ENCODE data around the gene DNPH1.

The DNPH1 gene

DNA sequence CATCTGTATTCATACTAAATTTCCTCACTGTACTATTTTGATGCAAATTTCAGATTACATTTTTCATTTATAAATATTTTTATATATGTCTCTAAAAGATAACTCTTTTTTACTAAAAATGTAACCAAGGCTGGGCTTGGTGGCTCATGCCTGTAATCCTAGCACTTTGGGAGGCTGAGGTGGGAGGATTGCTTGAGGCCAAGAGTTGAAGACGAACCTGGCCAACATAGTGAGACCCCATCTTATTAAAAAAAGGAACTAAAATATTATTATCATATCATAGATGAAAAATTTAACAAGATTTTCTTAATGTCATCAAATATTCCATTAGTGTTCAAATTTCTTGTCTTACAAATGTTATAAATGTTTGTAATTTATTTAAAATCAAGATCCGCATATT lies 6.6 kb upstream of the DNPH1 start:
- Histone ChIP-seq H3K36me3 (ENCODE audit: control insufficient read depth, low read depth, low read length) (no peaks in the 10 kb centered on the region), H3K4me1 (ENCODE audit: control insufficient read depth, low read depth, low read length) (no peaks in the 10 kb centered on the region), H3K4me3 (ENCODE audit: low read length) (no peak overlapping the region), H3K9ac (ENCODE audit: low read length) (no peak overlapping the region), H3K27ac (ENCODE audit: low read length) (no peak overlapping the region), H3K9me3 (ENCODE audit: control insufficient read depth, low read depth, low read length) (no peaks in the 10 kb centered on the region), H3K27me3 (ENCODE audit: control insufficient read depth, insufficient read depth, low read length) (peaks cover 30% of the 10 kb centered on the region)

DNA sequence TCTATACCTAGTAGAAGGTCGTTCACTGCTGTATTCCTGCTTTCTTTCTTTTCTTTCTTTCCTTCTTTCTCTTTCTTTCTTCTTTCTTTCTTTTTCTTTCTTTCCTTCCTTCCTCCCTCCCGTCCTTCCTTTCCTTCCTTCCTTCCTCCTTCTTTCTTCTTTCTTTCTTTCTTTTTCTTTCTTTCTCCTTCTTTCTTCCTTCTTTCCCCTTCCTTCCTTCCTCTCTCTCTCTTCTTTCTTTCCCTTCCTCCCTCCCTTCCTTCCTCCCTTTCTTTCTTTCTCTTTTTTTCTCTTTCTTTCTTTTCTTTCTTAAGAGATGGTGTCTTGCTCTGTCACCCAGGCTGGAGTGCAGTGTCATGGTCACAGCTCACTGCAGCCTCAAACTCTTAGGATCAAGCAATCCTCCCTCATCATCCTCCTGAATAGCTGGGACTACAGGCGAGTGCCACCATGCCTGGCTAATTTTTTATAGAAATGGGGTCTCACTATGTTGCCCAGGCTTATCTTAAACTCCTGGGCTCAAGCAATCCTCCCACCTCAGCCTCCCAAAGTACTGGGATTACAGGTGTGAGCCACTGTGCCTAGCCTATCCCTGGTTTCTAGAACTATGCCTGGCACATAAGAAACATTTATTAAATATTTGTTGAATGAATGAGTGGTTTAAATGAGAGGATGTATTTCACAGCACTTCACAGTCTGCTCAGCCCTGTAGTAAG lies 2.6 kb upstream of the DNPH1 start:
- Histone ChIP-seq H3K27ac (ENCODE audit: low read length) (no peak overlapping the region), H3K9me3 (ENCODE audit: control insufficient read depth, low read depth, low read length) (no peaks in the 10 kb centered on the region), H3K4me1 (ENCODE audit: control insufficient read depth, low read depth, low read length) (no peaks in the 10 kb centered on the region), H3K9ac (ENCODE audit: low read length) (no peak overlapping the region), H3K27me3 (ENCODE audit: control insufficient read depth, insufficient read depth, low read length) (peaks cover 23% of the 10 kb centered on the region), H3K36me3 (ENCODE audit: control insufficient read depth, low read depth, low read length) (no peaks in the 10 kb centered on the region), H3K4me3 (ENCODE audit: low read length) (no peak overlapping the region)

DNA sequence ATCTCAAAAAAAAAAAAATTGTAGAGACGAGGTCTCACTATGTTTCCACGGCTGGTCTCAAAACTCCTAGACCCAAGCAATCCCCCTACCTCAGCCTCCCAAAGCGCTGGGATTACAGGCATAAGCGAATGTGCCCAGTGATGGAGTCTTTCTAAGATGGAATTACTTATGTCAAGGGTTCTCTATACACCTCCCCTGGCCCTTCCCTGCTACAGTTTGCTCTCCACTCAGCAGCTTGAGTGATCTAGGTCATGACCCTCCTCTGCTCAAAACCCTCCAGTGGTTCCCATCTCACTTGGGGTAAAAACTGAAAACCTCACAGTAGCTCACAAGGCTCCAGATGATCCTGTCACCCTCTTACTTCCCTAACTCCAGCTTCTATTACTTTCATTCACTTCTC lies 1.8 kb upstream of the DNPH1 start:
- no peak overlapping the region for H3K27ac ChIP-seq (ENCODE audit: low read length)
- H3K4me1 ChIP-seq (ENCODE audit: control insufficient read depth, low read depth, low read length), result no peaks in the 10 kb centered on the region
- H3K36me3 ChIP-seq (ENCODE audit: control insufficient read depth, low read depth, low read length), result no peaks in the 10 kb centered on the region
- H3K4me3 ChIP-seq (ENCODE audit: low read length), result no peak overlapping the region
- no peak overlapping the region for H3K9ac ChIP-seq (ENCODE audit: low read length)
- peaks cover 23% of the 10 kb centered on the region for H3K27me3 ChIP-seq (ENCODE audit: control insufficient read depth, insufficient read depth, low read length)
- no peaks in the 10 kb centered on the region for H3K9me3 ChIP-seq (ENCODE audit: control insufficient read depth, low read depth, low read length)

DNA sequence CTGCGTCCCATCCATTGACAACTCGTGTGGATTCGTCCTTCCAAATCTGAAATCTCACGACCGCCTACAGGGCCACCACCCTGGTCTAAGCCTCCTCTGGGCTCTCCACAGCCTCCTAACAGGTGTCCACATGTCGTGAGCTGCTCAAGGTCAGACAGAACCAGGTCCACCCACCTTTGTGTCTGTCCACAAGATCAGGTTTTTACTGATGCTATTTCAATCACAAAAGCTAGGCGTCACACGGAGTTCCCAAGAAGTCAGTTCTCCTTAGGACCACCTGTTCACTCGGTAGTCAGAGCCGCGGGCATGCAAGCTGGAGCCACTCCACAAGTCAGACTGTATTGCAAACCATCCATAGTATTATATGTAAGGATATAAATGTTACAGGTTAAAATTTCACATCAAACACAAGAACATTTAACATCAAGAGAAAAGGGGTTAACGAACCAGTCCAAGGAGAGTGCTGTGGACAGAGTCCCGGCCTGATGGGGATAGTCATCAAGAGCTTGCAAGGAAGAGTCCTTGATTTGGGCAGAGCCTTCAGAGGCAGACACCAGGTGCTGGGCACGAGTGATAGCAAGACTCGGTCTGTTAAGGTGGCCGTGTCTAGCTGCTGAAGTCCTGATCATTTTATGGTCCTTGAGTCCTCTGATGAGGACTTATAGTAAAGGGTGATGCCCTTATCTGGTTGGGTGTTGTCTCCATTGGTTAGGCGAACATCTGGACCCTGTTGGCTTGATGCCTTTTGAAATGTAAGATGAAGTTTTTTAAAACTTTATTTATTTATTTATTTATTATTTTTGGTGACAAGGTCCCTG lies 731 bp upstream of the DNPH1 start:
- Histone ChIP-seq H3K4me3 (ENCODE audit: low read length) (peak overlapping the region; percentile 63), H3K9me3 (ENCODE audit: control insufficient read depth, low read depth, low read length) (no peaks in the 10 kb centered on the region), H3K4me1 (ENCODE audit: control insufficient read depth, low read depth, low read length) (no peaks in the 10 kb centered on the region), H3K36me3 (ENCODE audit: control insufficient read depth, low read depth, low read length) (no peaks in the 10 kb centered on the region), H3K9ac (ENCODE audit: low read length) (no peak overlapping the region), H3K27me3 (ENCODE audit: control insufficient read depth, insufficient read depth, low read length) (peaks cover 23% of the 10 kb centered on the region), H3K27ac (ENCODE audit: low read length) (no peak overlapping the region)

DNA sequence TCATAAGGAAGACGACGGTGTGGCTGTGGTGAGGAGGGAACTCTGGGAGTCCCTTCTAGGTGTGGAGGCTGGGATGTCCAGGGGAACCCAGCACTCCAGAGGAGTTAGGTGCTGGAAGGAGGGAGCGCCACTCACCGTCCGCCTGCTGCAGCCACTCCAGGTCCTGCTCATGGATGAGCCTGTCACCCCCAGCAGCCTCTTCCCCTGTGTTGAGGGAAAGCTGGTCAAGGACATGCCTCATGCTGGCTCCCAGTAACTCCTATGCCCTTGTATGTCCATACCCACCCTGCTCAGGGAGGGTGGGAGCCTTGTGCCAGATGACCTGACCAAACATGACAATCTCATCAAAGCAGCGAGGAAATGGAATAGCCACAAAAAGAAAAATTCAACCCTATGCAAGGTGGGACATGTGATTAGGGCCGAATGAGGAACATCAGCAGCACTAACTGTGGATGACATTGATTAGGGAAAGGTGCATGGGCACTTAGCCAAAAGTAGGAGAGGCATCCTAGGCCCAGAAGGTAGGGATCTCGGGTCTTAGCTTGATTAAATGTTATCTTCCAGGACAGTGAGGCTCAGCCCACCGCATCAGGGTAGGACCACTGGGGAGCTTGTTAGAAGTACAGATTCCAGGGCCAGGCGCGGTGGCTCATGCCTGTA lies 3.0 kb downstream of the DNPH1 start:
- H3K9ac ChIP-seq (ENCODE audit: low read length), result no peak overlapping the region
- peaks cover 18% of the 10 kb centered on the region for H3K27me3 ChIP-seq (ENCODE audit: control insufficient read depth, insufficient read depth, low read length)
- peaks cover 7% of the 10 kb centered on the region for H3K36me3 ChIP-seq (ENCODE audit: control insufficient read depth, low read depth, low read length)
- H3K4me1 ChIP-seq (ENCODE audit: control insufficient read depth, low read depth, low read length), result no peaks in the 10 kb centered on the region
- H3K27ac ChIP-seq (ENCODE audit: low read length), result no peak overlapping the region
- no peak overlapping the region for H3K4me3 ChIP-seq (ENCODE audit: low read length)
- no peaks in the 10 kb centered on the region for H3K9me3 ChIP-seq (ENCODE audit: control insufficient read depth, low read depth, low read length)

DNA sequence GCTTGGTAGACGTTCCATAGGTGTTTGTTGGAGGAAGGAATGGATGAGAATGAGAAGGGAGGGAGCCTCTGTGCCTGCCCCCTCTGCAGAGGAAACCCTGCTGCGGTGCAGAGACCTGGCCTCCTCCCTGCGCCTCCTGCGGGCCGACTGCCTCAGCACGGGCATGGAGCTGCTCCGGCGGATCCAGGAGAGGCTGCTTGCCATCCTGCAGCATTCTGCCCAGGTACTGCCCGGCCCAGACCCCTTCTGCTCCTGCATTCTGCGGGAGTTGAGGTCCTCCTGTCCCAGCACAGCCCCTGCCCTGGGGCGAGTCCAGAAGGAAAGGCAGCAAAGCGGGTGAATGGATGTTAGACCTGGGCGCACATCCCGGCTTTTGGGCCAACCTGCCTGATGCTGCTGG lies 6.1 kb downstream of the DNPH1 start:
- Histone ChIP-seq H3K27ac (ENCODE audit: low read length) (no peak overlapping the region), H3K9me3 (ENCODE audit: control insufficient read depth, low read depth, low read length) (no peaks in the 10 kb centered on the region), H3K4me3 (ENCODE audit: low read length) (no peak overlapping the region), H3K36me3 (ENCODE audit: control insufficient read depth, low read depth, low read length) (peaks cover 7% of the 10 kb centered on the region), H3K9ac (ENCODE audit: low read length) (no peak overlapping the region), H3K4me1 (ENCODE audit: control insufficient read depth, low read depth, low read length) (no peaks in the 10 kb centered on the region), H3K27me3 (ENCODE audit: control insufficient read depth, insufficient read depth, low read length) (no peaks in the 10 kb centered on the region)

DNA sequence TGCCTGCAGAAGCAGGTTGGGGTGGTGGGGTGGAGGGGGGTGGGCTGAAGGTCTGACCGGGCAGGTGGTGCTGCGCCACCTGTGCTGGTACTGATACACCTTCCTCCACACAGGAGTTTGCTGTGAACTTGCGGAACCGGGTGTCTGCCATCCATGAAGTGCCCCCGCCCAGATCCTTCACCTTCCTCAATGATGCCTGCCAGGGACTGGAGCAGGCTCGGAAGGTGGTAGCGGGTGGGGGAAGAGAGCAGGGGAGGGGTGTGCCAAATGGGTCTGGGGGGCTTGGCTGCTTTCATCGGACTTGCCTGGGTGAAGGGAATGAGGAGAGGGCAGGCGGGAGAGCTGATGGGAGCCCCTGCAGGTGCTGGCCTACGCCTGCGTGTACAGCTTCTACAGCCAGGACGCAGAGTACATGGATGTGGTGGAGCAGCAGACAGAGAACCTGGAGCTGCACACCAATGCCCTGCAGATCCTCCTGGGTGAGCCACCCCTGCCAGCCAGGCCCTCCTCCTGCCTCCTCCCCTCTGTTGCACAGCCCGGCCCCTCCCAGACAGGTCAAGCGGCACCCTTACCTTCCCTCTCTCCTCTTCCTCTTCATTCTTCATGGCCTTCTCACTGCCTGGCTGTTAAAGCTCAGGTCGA lies 6.7 kb downstream of the DNPH1 start:
- Histone ChIP-seq H3K27me3 (ENCODE audit: control insufficient read depth, insufficient read depth, low read length) (no peaks in the 10 kb centered on the region), H3K4me1 (ENCODE audit: control insufficient read depth, low read depth, low read length) (no peaks in the 10 kb centered on the region), H3K36me3 (ENCODE audit: control insufficient read depth, low read depth, low read length) (peaks cover 7% of the 10 kb centered on the region), H3K9ac (ENCODE audit: low read length) (no peak overlapping the region), H3K27ac (ENCODE audit: low read length) (no peak overlapping the region), H3K9me3 (ENCODE audit: control insufficient read depth, low read depth, low read length) (no peaks in the 10 kb centered on the region), H3K4me3 (ENCODE audit: low read length) (no peak overlapping the region)

DNA sequence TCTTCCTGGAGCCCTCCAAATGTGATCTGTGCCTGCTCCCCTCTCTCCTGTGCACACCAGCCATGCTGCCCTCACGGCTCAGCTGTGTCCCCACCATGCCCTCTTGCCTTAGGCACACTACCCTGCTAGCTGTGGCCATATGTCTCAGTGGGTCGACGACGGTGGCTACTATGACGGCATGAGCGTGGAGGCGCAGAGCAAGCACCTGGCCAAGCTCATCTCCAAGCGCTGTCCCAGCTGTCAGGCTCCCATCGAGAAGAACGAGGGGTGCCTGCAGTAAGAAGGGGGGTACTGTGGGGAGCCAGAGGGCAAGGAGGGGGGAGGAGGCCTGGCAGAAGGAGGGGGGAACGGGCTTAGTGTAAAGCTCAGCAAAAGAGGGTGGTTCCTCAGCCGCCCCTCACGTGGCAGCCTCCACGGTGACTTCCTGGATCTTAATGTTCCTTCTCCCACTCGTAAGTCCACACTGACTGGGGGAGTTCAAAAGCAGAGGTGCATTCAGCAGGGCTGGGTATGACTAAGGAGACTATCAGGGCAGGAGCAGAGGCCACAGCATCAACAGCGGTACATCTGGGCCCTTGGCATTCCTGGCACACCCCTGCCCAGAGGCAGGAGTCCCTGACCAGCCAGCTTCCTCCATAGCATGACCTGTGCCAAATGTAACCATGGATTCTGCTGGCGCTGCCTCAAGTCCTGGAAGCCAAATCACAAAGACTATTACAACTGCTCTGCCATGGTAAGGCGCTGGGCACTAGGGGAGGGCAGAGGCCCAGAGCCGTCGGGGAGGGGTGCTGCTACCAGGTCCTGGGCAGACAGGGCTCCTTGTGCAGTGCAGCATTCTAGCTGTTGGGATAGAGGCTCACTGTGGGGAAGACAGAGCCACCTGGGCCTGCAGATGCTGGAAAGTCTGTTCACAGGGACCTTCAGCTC lies 8.0 kb downstream of the DNPH1 start:
- H3K9ac ChIP-seq (ENCODE audit: low read length), result no peak overlapping the region
- H3K27me3 ChIP-seq (ENCODE audit: control insufficient read depth, insufficient read depth, low read length), result no peaks in the 10 kb centered on the region
- no peak overlapping the region for H3K4me3 ChIP-seq (ENCODE audit: low read length)
- H3K4me1 ChIP-seq (ENCODE audit: control insufficient read depth, low read depth, low read length), result no peaks in the 10 kb centered on the region
- H3K27ac ChIP-seq (ENCODE audit: low read length), result no peak overlapping the region
- H3K36me3 ChIP-seq (ENCODE audit: control insufficient read depth, low read depth, low read length), result peaks cover 7% of the 10 kb centered on the region
- H3K9me3 ChIP-seq (ENCODE audit: control insufficient read depth, low read depth, low read length), result no peaks in the 10 kb centered on the region

DNA sequence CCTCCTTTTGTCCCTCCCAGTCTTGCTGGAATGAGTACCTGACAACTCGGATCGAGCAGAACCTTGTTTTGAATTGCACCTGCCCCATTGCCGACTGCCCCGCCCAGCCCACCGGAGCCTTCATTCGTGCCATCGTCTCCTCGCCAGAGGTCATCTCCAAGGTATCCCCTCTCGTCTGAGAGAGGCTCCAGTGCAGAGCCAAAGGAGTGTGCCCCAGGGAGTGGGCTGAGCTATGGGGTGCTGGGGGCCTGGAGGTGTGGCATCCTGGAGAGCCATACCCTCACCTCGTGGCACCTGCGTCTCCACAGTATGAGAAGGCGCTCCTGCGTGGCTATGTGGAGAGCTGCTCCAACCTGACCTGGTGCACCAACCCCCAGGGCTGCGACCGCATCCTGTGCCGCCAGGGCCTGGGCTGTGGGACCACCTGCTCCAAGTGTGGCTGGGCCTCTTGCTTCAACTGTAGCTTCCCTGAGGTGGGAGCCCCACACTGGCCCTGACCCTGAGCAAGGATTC lies 8.8 kb downstream of the DNPH1 start:
- no peak overlapping the region for H3K27ac ChIP-seq (ENCODE audit: low read length)
- H3K27me3 ChIP-seq (ENCODE audit: control insufficient read depth, insufficient read depth, low read length), result no peaks in the 10 kb centered on the region
- H3K36me3 ChIP-seq (ENCODE audit: control insufficient read depth, low read depth, low read length), result peaks cover 7% of the 10 kb centered on the region
- H3K4me1 ChIP-seq (ENCODE audit: control insufficient read depth, low read depth, low read length), result no peaks in the 10 kb centered on the region
- no peaks in the 10 kb centered on the region for H3K9me3 ChIP-seq (ENCODE audit: control insufficient read depth, low read depth, low read length)
- H3K9ac ChIP-seq (ENCODE audit: low read length), result no peak overlapping the region
- H3K4me3 ChIP-seq (ENCODE audit: low read length), result no peak overlapping the region

DNA sequence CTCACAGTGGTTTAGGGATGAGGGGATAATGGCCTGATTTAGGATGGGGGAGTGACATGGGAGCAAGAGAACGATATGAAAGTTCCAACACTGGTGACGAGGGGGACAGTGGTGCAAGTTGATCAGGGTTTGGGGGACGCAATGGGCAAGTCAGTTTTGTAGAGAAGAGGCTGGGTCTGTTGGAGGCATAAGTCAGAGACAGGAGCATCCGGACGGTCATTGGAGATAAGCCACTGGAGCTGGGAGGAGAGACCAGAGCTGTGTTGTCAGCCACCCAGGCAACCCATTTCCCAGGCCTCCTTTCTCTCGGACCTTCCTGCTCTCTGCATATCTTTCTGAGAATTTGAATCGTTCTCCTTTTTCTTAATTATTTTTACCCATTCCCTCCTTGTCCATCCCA lies 9.5 kb downstream of the DNPH1 start:
- Histone ChIP-seq H3K9ac (ENCODE audit: low read length) (no peak overlapping the region), H3K9me3 (ENCODE audit: control insufficient read depth, low read depth, low read length) (no peaks in the 10 kb centered on the region), H3K4me1 (ENCODE audit: control insufficient read depth, low read depth, low read length) (no peaks in the 10 kb centered on the region), H3K27ac (ENCODE audit: low read length) (no peak overlapping the region), H3K4me3 (ENCODE audit: low read length) (no peak overlapping the region), H3K27me3 (ENCODE audit: control insufficient read depth, insufficient read depth, low read length) (no peaks in the 10 kb centered on the region), H3K36me3 (ENCODE audit: control insufficient read depth, low read depth, low read length) (peaks cover 7% of the 10 kb centered on the region)
